ENCODE measurements around the gene SARS2.

DNA sequence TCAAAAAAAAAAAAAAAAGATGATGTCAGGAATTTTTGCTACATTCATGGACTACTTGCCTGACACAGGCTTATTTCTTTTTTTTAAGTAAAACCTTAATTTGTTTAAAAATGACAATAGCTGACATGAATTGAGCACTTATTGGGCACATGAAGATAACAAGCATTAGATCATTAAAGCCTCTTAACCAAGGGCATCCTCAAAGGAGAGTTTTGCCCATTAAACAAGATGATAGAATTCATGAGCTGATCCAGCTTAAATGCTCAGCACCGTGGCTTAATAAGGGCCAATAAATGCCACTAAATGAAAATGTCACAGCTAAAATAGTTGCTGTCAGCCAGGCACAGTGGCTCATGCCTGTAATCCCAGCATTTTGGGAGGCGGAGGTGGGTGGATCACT is 25.7 kb upstream of the SARS2 start:
- no peak for TF ChIP-seq EP300 (IDR thresholded peaks at IDR 0.05; ENCODE audit: borderline replicate concordance)
- no peak for TF ChIP-seq TAF1 (IDR thresholded peaks at IDR 0.05; ENCODE audit: low read depth)
- TF ChIP-seq CEBPB (IDR thresholded peaks at IDR 0.05), result no peak
- TF ChIP-seq, protein P1, sequence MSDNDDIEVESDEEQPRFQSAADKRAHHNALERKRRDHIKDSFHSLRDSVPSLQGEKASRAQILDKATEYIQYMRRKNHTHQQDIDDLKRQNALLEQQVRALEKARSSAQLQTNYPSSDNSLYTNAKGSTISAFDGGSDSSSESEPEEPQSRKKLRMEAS (IDR thresholded peaks at IDR 0.05), result no peak
- TF ChIP-seq USF1 (IDR thresholded peaks at IDR 0.05), result no peak
- no peak for TF ChIP-seq FOXM1 (IDR thresholded peaks at IDR 0.05; ENCODE audit: borderline replicate concordance, low read depth)
- TF ChIP-seq RAD21 (IDR thresholded peaks at IDR 0.05; ENCODE audit: low read depth), result no peak
- no peak for TF ChIP-seq CREB1 (IDR thresholded peaks at IDR 0.05; ENCODE audit: low read depth)
- TF ChIP-seq TEAD4 (IDR thresholded peaks at IDR 0.05), result no peak
- TF ChIP-seq, protein P2, sequence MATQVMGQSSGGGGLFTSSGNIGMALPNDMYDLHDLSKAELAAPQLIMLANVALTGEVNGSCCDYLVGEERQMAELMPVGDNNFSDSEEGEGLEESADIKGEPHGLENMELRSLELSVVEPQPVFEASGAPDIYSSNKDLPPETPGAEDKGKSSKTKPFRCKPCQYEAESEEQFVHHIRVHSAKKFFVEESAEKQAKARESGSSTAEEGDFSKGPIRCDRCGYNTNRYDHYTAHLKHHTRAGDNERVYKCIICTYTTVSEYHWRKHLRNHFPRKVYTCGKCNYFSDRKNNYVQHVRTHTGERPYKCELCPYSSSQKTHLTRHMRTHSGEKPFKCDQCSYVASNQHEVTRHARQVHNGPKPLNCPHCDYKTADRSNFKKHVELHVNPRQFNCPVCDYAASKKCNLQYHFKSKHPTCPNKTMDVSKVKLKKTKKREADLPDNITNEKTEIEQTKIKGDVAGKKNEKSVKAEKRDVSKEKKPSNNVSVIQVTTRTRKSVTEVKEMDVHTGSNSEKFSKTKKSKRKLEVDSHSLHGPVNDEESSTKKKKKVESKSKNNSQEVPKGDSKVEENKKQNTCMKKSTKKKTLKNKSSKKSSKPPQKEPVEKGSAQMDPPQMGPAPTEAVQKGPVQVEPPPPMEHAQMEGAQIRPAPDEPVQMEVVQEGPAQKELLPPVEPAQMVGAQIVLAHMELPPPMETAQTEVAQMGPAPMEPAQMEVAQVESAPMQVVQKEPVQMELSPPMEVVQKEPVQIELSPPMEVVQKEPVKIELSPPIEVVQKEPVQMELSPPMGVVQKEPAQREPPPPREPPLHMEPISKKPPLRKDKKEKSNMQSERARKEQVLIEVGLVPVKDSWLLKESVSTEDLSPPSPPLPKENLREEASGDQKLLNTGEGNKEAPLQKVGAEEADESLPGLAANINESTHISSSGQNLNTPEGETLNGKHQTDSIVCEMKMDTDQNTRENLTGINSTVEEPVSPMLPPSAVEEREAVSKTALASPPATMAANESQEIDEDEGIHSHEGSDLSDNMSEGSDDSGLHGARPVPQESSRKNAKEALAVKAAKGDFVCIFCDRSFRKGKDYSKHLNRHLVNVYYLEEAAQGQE (IDR thresholded peaks at IDR 0.05; ENCODE audit: low read depth), result no peak
- no peak for TF ChIP-seq YY1 (IDR thresholded peaks at IDR 0.05; ENCODE audit: low read depth)
- TF ChIP-seq NFIC (IDR thresholded peaks at IDR 0.05), result no peak
- no peak for TF ChIP-seq ZBTB7A (IDR thresholded peaks at IDR 0.05; ENCODE audit: low read depth)
